ENCODE results near the gene NDUFAF2. TPM values are rescaled to one million over a fixed set of nuclear protein-coding genes. Genes with fewer than 3 reads are reported as not detected.
A peak's percentile ranks its signal among the peaks of the same experiment; 100 is the strongest.

The NDUFAF2 gene
- total and polyA plus RNA-seq, 2 of the 8 experiments (the other 6 are each of a cell fraction or from before 2014, with no cell fraction given), result 10.7 to 46.5 TPM

GRCh38 chr5:60944904-60945812 lies at the start of gene NDUFAF2, which contains the start of gene ERCC8 (continued):
- no peak for TF ChIP-seq USF2 (IDR thresholded peaks at IDR 0.05; ENCODE audit: low read length)
- no peak for TF ChIP-seq HDAC6 (IDR thresholded peaks at IDR 0.05; ENCODE audit: low read depth, low read length)
- peak; percentile 78 for TF ChIP-seq TAF1 (IDR thresholded peaks at IDR 0.05; ENCODE audit: low read depth, low read length)
- no peak for TF ChIP-seq EP300 (IDR thresholded peaks at IDR 0.05; ENCODE audit: borderline replicate concordance in 1 of 2, low read depth in 2 of 2, low read length in 2 of 2)
- peak; percentile 68 to 82 for TF ChIP-seq POLR2A (IDR thresholded peaks at IDR 0.05; ENCODE audit: control extremely low read depth in 1 of 2, low read depth in 2 of 2, low read length in 2 of 2)
- TF ChIP-seq CBX8 (IDR thresholded peaks at IDR 0.05; ENCODE audit: borderline replicate concordance, low read depth, low read length), result no peak
- 0 out of 4 replicates have a peak, but pooled peaks of 1 of the 2 experiments have one; percentile 48 for TF ChIP-seq SIN3A (conservative IDR thresholded peaks at IDR 0.05 in 1 of 2, IDR thresholded peaks at IDR 0.05 in 1 of 2; ENCODE audit: low read depth in 1 of 2, low read length in 2 of 2)
- TF ChIP-seq TBP (IDR thresholded peaks at IDR 0.05; ENCODE audit: low read depth, low read length), result peak; percentile 67; the same call in 1 of the 2 replicates
- TF ChIP-seq ATF3 (IDR thresholded peaks at IDR 0.05; ENCODE audit: insufficient read depth, low read depth, low read length), result no peak
